Embryonic facial prominence (tissue), 1 donor: ENCODE results near the gene CTRB2.
"Not testable (repeated sequence)": the region's sequence is repeated elsewhere in the genome, so short reads cannot be mapped to it uniquely, and the experiment has no call there.

ENCODE experiments used
- DNase-seq: peaks from one replicate; pipeline ENCODE4 v3.0.0-alpha.2; 2016; ENCODE audit errors: extremely low spot score

CTRB2 gene

GRCh38 chr16:75205961-75206748 lies 806 bp downstream of the CTRB2 start:
- not testable (repeated sequence) for DNase-seq

- not testable (repeated sequence) for DNase-seq
Measured at GRCh38 chr16:75205438-75205837, 1.5 kb downstream of the CTRB2 start.

- not testable (repeated sequence) for DNase-seq
Measured at GRCh38 chr16:75204905-75205304, 2.1 kb downstream of the CTRB2 start.

- DNase-seq, result no peak
Measured at GRCh38 chr16:75204410-75204758, 2.6 kb downstream of the CTRB2 start.

GRCh38 chr16:75203667-75204409 lies 3.1 kb downstream of the CTRB2 start:
- no peak for DNase-seq

GRCh38 chr16:75203096-75203495 lies 3.9 kb downstream of the CTRB2 start:
- DNase-seq, result no peak

- DNase-seq, result no peak
Measured at GRCh38 chr16:75202069-75202590, 4.8 kb downstream of the CTRB2 start.

GRCh38 chr16:75198135-75198600 lies 8.8 kb downstream of the CTRB2 start:
- no peak for DNase-seq

GRCh38 chr16:75197522-75198134 lies 9.3 kb downstream of the CTRB2 start:
- DNase-seq, result no peak

GRCh38 chr16:75196836-75197235 lies 10.1 kb downstream of the CTRB2 start:
- no peak for DNase-seq

GRCh38 chr16:75195811-75196790 lies 10.9 kb downstream of the CTRB2 start:
- DNase-seq, result no peak

GRCh38 chr16:75193730-75194444 lies 13.1 kb downstream of the CTRB2 start:
- no peak for DNase-seq

- no peak for DNase-seq
Measured at GRCh38 chr16:75193265-75193650, 13.7 kb downstream of the CTRB2 start.

- DNase-seq, result no peak
Measured at GRCh38 chr16:75192606-75193264, 14.2 kb downstream of the CTRB2 start.

GRCh38 chr16:75189638-75190245 lies 17.2 kb downstream of the CTRB2 start:
- no peak for DNase-seq

- DNase-seq, result no peak
Measured at GRCh38 chr16:75188832-75189477, 18.0 kb downstream of the CTRB2 start.

- no peak for DNase-seq
Measured at GRCh38 chr16:75181630-75182029, 25.3 kb downstream of the CTRB2 start.

- DNase-seq, result no peak
Measured at GRCh38 chr16:75179208-75179607, 27.8 kb downstream of the CTRB2 start.

GRCh38 chr16:75176926-75177325 lies 30.0 kb downstream of the CTRB2 start:
- no peak for DNase-seq
